Lower lobe of right lung (tissue), 2 donors: Measurements from ENCODE around the gene ECT2L. TPM values are rescaled to one million over a fixed set of nuclear protein-coding genes. Genes with fewer than 3 reads are reported as not detected.

ENCODE experiments used
- ATAC-seq, 2 donors: fragments of 200-7000 bp; cut with Tn5 transposase; one replicate each; pipeline ENCODE4 v1.9.1; 2020 to 2022; ENCODE audit warnings: mild to moderate bottlenecking in 2 of 2, moderate library complexity in 2 of 2
- DNase-seq: peaks from one replicate; pipeline ENCODE4 v3.0.0-alpha.2; 2020
- H3K27ac ChIP-seq: fragments of 200-600 bp; one replicate; pipeline ENCODE4 v1.8.0; 2022
- H3K27me3 ChIP-seq: fragments of 200-600 bp; one replicate; pipeline ENCODE4 v1.8.0; 2022; ENCODE audit warnings: low read depth
- H3K36me3 ChIP-seq: fragments of 200-600 bp; one replicate; pipeline ENCODE4 v1.8.0; 2022; ENCODE audit warnings: mild to moderate bottlenecking
- H3K4me1 ChIP-seq: fragments of 200-600 bp; one replicate; pipeline ENCODE4 v1.8.0; 2022
- H3K4me3 ChIP-seq: fragments of 200-600 bp; one replicate; pipeline ENCODE4 v1.8.0; 2022; ENCODE audit warnings: mild to moderate bottlenecking
- H3K9me3 ChIP-seq: fragments of 200-600 bp; one replicate; pipeline ENCODE4 v1.8.0; 2022
- CTCF ChIP-seq: fragments of 200-600 bp; IDR thresholded peaks from one replicate; pipeline ENCODE4 v1.8.0; 2022; ENCODE audit warnings: antibody characterized with exemption, mild to moderate bottlenecking
- intact Hi-C: fragments of 100-400 bp; cut with DNase I; formaldehyde crosslinking; loops from one replicate; pipeline ENCODE4 v1.11.0; 2022
- total RNA-seq: library from RNA; stranded (reverse); fragmentation: NEBNext Ultra II Directional; extraction: Animal tissue kit (Norgen Biotek cat#: 25700); gene quantifications from one replicate; pipeline ENCODE4 v1.2.1, GENCODE V29; 2021
- donor health status: DM: no; HTN: yes; CAD: no; lungs with severe emphysema.

Gene ECT2L
- total RNA-seq, 1 donor from 2014 or later = 3.9 TPM

GRCh38 chr6:138797806-138798446 is 2.0 kb downstream of the ECT2L start:
- H3K27ac ChIP-seq = no peak overlapping the region
- ATAC-seq (no peak), DNase-seq (no peak)
- no peak for TF ChIP-seq CTCF
- H3K36me3 ChIP-seq = peaks cover 1% of the 10 kb centered on the region
- no peaks in the 10 kb centered on the region for H3K27me3 ChIP-seq
- H3K4me1 ChIP-seq = no peaks in the 10 kb centered on the region
- intact Hi-C loops = no loop called here
- no peak overlapping the region for H3K4me3 ChIP-seq
- no peaks in the 10 kb centered on the region for H3K9me3 ChIP-seq

- Histone ChIP-seq H3K9me3 (no peaks in the 10 kb centered on the region), H3K36me3 (no peaks in the 10 kb centered on the region), H3K4me1 (no peaks in the 10 kb centered on the region), H3K27ac (no peak overlapping the region), H3K27me3 (no peaks in the 10 kb centered on the region), H3K4me3 (no peak overlapping the region)
- no peak for TF ChIP-seq CTCF
- ATAC-seq (no peak), DNase-seq (no peak)
- intact Hi-C loops = no loop called here
These were observed 4.7 kb downstream of the ECT2L start for GRCh38 chr6:138800377-138801150.

GRCh38 chr6:138803331-138803730 is 7.4 kb downstream of the ECT2L start:
- ATAC-seq = no peak
- no peak for TF ChIP-seq CTCF
- intact Hi-C loops = no loop called here

GRCh38 chr6:138803861-138804260 is 8.0 kb downstream of the ECT2L start:
- H3K9me3 ChIP-seq = no peaks in the 10 kb centered on the region
- no peaks in the 10 kb centered on the region for H3K27me3 ChIP-seq
- ATAC-seq = no peak
- no peak for TF ChIP-seq CTCF
- H3K4me1 ChIP-seq = no peaks in the 10 kb centered on the region
- H3K36me3 ChIP-seq = no peaks in the 10 kb centered on the region
- intact Hi-C loops = no loop called here
- no peak overlapping the region for H3K4me3 ChIP-seq
- H3K27ac ChIP-seq = no peak overlapping the region
- no peak for DNase-seq

More at GRCh38 chr6:138803331-138803730, 7.4 kb downstream of the ECT2L start:
- H3K27ac ChIP-seq = no peak overlapping the region
- H3K4me3 ChIP-seq = no peak overlapping the region
- H3K27me3 ChIP-seq = no peaks in the 10 kb centered on the region
- no peak for DNase-seq
- H3K9me3 ChIP-seq = no peaks in the 10 kb centered on the region
- H3K4me1 ChIP-seq = no peaks in the 10 kb centered on the region
- H3K36me3 ChIP-seq = no peaks in the 10 kb centered on the region

GRCh38 chr6:138805016-138805765 is 9.3 kb downstream of the ECT2L start:
- Histone ChIP-seq H3K4me3 (no peak overlapping the region), H3K27me3 (no peaks in the 10 kb centered on the region), H3K9me3 (no peaks in the 10 kb centered on the region), H3K4me1 (no peaks in the 10 kb centered on the region), H3K27ac (no peak overlapping the region), H3K36me3 (no peaks in the 10 kb centered on the region)
- intact Hi-C loops = no loop called here
- TF ChIP-seq CTCF = no peak
- no peak for DNase-seq
- no peak for ATAC-seq
